ENCODE results near the gene KMT5B.

KMT5B gene

DNA sequence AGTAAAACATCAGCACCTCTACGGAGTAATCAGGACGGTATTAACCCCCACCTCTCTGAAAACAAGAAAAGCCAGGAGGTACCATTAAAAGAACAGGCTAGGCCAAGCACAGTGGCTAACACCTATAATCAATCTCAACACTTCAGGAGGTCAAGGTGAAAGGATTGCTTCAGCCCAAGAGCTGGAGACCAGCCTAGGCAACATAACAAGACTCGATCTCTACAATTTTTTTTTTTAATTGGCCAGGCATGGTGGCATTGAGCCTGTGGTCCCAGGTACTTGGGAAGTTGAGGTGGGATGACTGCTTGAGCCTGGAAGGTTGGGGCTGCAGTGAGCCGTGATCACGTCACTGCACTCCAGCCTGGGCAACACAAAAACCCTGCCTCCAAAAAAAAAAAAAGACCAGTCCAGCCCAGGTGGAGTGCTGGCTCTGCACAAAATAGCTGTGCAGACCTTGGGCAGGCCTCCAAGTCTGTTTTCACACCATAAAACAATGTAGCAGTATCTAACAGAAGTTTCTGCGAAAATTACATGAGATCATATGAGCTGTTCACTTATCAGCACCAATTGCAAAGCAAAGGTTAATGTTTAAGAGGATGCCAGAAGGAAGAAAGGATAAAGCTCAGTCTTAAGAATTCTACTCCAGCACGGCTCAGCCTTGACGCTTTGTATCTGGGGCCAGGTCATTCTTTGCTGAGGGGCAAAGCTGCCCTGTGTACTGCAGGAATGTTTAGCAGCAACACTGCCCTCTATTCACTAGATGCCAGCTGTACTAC is 106.7 kb downstream of the KMT5B start:
- Mint-ChIP-seq H3K27me3 (no peaks in the 10 kb centered on the region), H3K9me3 (no peaks in the 10 kb centered on the region), H3K4me1 (peaks cover 1% of the 10 kb centered on the region), H3K4me3 (no peak overlapping the region), H3K27ac (no peak overlapping the region), H3K36me3 (no peaks in the 10 kb centered on the region)
